ENCODE data around the gene CEP89.

Gene CEP89

GRCh38 chr19:32879741-32880140 lies 92.0 kb downstream of the CEP89 start:
- no peak for TF ChIP-seq CTCF (IDR thresholded peaks at IDR 0.05; ENCODE audit: borderline replicate concordance, insufficient read depth, low read depth, low read length)
- no peak overlapping the region for H3K4me3 ChIP-seq (ENCODE audit: low read depth, low read length)

- no peak for TF ChIP-seq CTCF (IDR thresholded peaks at IDR 0.05; ENCODE audit: borderline replicate concordance, insufficient read depth, low read depth, low read length)
- H3K4me3 ChIP-seq (ENCODE audit: low read depth, low read length), result no peak overlapping the region
These were observed 92.8 kb downstream of the CEP89 start for GRCh38 chr19:32878988-32879387.

GRCh38 chr19:32877977-32878745 lies 93.6 kb downstream of the CEP89 start:
- TF ChIP-seq CTCF (IDR thresholded peaks at IDR 0.05; ENCODE audit: borderline replicate concordance, insufficient read depth, low read depth, low read length), result no peak
- no peak overlapping the region for H3K4me3 ChIP-seq (ENCODE audit: low read depth, low read length)

- no peak for TF ChIP-seq CTCF (IDR thresholded peaks at IDR 0.05; ENCODE audit: borderline replicate concordance, insufficient read depth, low read depth, low read length)
- no peak overlapping the region for H3K4me3 ChIP-seq (ENCODE audit: low read depth, low read length)
These were observed 94.3 kb downstream of the CEP89 start for GRCh38 chr19:32877323-32877912.

- H3K4me3 ChIP-seq (ENCODE audit: low read depth, low read length), result no peak overlapping the region
- TF ChIP-seq CTCF (IDR thresholded peaks at IDR 0.05; ENCODE audit: borderline replicate concordance, insufficient read depth, low read depth, low read length), result no peak
These were observed 94.9 kb downstream of the CEP89 start for GRCh38 chr19:32876919-32877285.

- no peak for TF ChIP-seq CTCF (IDR thresholded peaks at IDR 0.05; ENCODE audit: borderline replicate concordance, insufficient read depth, low read depth, low read length)
- no peak overlapping the region for H3K4me3 ChIP-seq (ENCODE audit: low read depth, low read length)
These were observed 95.4 kb downstream of the CEP89 start for GRCh38 chr19:32876236-32876918.
